Cardiac septum (tissue), 1 donor: ENCODE results near the gene SLC26A6. TPM values are rescaled to one million over a fixed set of nuclear protein-coding genes. Genes with fewer than 3 reads are reported as not detected.

Experiments used
- DNase-seq: peaks from one replicate; pipeline ENCODE4 v3.0.0-alpha.2; 2020; ENCODE audit warnings: low spot score
- intact Hi-C: fragments of 100-400 bp; cut with DNase I; formaldehyde crosslinking; loops from one replicate; pipeline ENCODE4 v1.14.0; 2022
- total RNA-seq: library from RNA; stranded (reverse); fragmentation: NEBNext Ultra II Directional; extraction: Animal tissue kit (Norgen Biotek cat#: 25700); gene quantifications from one replicate; pipeline ENCODE4 v1.2.1, GENCODE V29; 2021
- donor health status: DM: no; HTN: no; CAD: no.

The SLC26A6 gene
- total RNA-seq, 1 donor from 2014 or later = 8.9 TPM

GRCh38 chr3:48637305-48637704, 2.0 kb upstream of the SLC26A6 start:
- intact Hi-C loops = no loop called here
- DNase-seq = no peak

DNA sequence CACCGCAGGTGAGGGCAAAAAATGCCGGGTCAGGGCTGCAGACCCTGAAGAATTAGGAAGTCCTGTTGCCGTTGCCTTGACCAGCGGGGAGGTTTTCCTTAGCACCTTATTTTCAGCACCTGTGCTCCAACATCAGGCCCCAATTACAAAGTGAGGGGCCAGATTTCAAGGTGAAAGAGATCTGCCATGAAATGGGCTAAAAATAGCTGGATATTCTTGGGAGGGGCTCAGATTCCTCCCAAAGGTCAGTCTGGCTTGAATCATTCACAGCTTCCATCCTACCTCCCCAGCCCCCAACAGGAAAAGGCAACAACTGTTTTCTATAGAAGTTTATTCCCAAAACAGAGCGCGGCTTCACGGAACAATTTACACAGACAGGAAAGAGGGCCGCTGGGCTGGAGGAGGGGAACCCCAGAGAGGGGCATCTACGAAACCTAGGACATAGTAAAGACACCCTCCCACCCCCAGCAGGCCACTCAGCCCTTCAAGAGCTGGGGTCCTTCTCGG, 941 bp upstream of the SLC26A6 start:
- DNase-seq = no peak
- intact Hi-C loops = no loop called here

- DNase-seq = peak; percentile 80
- intact Hi-C loops = loop anchor here (1.0 to 2.0 kb wide), 3 partner anchors 22 to 50 kb away; partner anchors contain the start of genes NCKIPSD and UQCRC1
Measured at GRCh38 chr3:48634661-48635221, 520 bp downstream of the SLC26A6 start.

- DNase-seq = no peak
- intact Hi-C loops = loop anchor here (2.0 kb wide), 2 partner anchors 25 to 51 kb away; partner anchors contain the start of genes NCKIPSD and UQCRC1
Measured at GRCh38 chr3:48633743-48634142, 1.5 kb downstream of the SLC26A6 start.

- DNase-seq = no peak
- intact Hi-C loops = no loop called here
Measured at GRCh38 chr3:48633256-48633655, 2.0 kb downstream of the SLC26A6 start.

DNA sequence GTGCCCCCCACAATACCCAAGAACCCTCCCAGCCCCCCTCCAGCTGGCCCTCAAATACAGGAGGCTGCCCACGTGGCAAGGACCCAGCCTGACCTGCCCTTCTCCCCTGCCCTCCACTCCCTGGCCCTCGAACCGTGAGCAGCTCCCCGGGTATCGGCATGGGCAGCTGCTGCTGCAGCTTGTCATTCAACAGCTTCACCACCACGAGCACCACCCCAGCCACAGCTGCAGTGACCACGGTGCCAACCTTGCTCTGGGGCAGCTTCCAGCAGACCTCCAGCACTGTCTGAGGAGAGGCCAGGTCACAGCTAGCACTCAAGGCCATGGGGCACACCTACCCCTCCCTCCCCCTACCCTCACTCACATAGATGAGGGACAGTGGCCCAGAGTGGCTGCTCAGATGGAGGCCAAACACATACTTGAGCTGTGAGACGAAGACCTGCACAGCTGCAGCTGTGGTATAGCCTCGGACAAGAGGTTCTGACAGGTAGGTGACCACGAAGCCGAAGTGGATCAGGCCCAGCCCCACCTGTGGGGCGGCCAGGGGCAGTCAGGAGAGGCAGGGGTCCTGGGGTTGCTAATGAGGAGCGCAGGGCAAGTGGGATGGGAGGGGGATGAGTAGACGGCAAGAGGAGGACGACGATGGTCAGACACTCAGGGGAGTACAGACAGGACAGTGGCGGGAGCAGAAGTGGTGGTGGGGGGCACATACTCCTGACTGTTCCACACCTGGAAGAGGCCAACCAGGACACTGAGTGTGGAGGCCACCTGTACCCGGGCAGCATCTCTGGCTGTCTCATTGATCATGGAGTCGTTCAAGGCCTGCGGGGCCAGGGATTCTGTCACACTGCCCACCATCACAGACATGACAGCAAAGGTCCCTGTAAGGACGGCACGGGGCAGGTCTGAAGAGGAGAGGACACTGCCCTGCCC, 3.5 kb downstream of the SLC26A6 start:
- intact Hi-C loops = no loop called here

GRCh38 chr3:48630833-48631232, 4.4 kb downstream of the SLC26A6 start:
- DNase-seq = no peak
- intact Hi-C loops = no loop called here

More for the DNA sequence above, 3.5 kb downstream of the SLC26A6 start:
- no peak for DNase-seq

DNA sequence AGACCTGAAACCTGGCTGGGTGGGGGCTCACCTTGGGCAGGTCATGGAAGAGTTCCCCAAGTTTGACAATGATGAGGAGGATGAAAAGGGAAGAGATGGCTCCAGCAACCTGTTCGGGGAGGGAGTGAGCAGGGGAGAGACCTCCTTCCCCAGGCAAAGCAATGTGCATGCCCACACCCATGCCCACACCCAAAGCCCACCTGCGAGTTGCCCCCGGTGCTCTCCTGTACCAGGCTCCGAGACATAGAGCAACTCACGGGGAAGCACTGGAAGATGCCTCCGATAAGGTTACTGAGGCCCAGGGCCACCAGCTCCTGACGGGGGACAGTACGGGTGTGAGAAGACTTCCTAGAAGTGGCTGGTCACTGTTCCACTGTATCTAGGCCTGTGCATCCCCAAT, 4.9 kb downstream of the SLC26A6 start:
- no peak for DNase-seq
- intact Hi-C loops = no loop called here

GRCh38 chr3:48629894-48630293, 5.4 kb downstream of the SLC26A6 start:
- intact Hi-C loops = no loop called here

GRCh38 chr3:48628277-48629017, 6.8 kb downstream of the SLC26A6 start:
- intact Hi-C loops = no loop called here
- no peak for DNase-seq

More at GRCh38 chr3:48629894-48630293, 5.4 kb downstream of the SLC26A6 start:
- no peak for DNase-seq

- intact Hi-C loops = no loop called here
Measured at GRCh38 chr3:48625600-48625999, 9.7 kb downstream of the SLC26A6 start.

GRCh38 chr3:48624767-48625166, 10.5 kb downstream of the SLC26A6 start:
- intact Hi-C loops = no loop called here
- DNase-seq = no peak

More at GRCh38 chr3:48625600-48625999, 9.7 kb downstream of the SLC26A6 start:
- no peak for DNase-seq

- intact Hi-C loops = no loop called here
- DNase-seq = no peak
Measured at GRCh38 chr3:48623851-48624547, 11.3 kb downstream of the SLC26A6 start.

DNA sequence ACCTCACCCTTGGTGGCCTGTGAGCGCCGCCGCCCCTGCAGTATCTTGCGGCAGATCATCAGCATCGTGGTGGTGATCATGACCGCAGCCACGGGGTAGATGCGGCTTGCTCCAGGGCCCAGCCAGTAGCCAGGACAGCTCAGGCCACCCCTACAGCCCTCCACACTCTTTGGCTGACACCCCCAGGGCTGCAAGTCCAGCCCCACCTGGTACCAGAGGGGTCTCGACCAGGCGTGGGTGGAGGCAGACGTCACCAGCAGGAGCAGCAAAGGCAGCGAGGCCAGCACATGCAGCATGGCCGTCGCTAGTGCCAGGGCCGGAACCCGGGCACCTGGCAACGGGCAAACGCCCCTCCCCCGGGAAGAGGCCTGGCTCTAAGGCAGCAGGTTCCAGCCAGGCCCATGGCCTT, 13.8 kb downstream of the SLC26A6 start, which contains the start of gene TMEM89:
TMEM89 (minus strand) TSS at position 309 of the 409 bp plus-strand sequence; CDS start at position 296, 13 bp downstream.
- intact Hi-C loops = no loop called here
- DNase-seq = no peak

- DNase-seq = no peak
Measured at GRCh38 chr3:48619541-48620524, 15.4 kb downstream of the SLC26A6 start.

DNA sequence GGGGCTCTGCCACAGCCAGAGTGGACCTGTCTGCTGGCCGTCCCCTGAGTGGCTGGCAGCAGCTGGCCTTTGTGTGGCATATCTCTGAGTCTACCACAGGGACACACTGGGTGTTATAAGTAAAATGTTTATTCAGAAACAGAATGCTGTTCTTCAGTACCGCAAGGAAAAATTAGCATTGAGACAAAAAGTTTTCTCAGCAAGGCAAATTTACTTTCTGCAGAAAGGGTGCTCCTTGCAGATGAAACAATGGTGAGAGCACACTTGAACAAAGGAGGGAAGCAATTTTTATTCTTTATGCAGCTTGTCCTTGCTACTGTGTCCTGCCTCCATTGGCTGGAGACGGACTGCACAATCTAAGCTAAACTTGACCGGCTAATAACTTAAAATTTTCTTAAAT, 17.7 kb downstream of the SLC26A6 start:
- intact Hi-C loops = no loop called here
- DNase-seq = no peak

More at GRCh38 chr3:48619541-48620524, 15.4 kb downstream of the SLC26A6 start:
- intact Hi-C loops = no loop called here

GRCh38 chr3:48614044-48614443, 21.2 kb downstream of the SLC26A6 start:
- intact Hi-C loops = no loop called here

GRCh38 chr3:48612309-48612708, 23.0 kb downstream of the SLC26A6 start:
- no peak for DNase-seq
- intact Hi-C loops = no loop called here

More at GRCh38 chr3:48614044-48614443, 21.2 kb downstream of the SLC26A6 start:
- DNase-seq = no peak
